Gastroesophageal sphincter (tissue), 4 donors: ENCODE measurements around the gene NANOS3. TPM values are rescaled to one million over a fixed set of nuclear protein-coding genes. Genes with fewer than 3 reads are reported as not detected.

Experiments
- ATAC-seq: fragments of 150-250 bp; one replicate; pipeline ENCODE4 v1.9.1; 2016; ENCODE audit warnings: mild to moderate bottlenecking, moderate library complexity
- H3K27ac ChIP-seq, 4 donors: fragments of 200-600 bp; sonication (generic) in 3 of 4; 1 replicate in 3 of 4; 2 replicates in 1 of 4; pipeline ENCODE4 v1.5.1; 2016 to 2019
- H3K27me3 ChIP-seq: fragments of 200-600 bp; sonication (generic); one replicate; pipeline ENCODE4 v1.5.1; 2019
- H3K36me3 ChIP-seq, 2 donors: fragments of 200-600 bp; sonication (generic); one replicate each; pipeline ENCODE4 v1.5.1; 2019; ENCODE audit warnings: control low read depth in 1 of 2
- H3K4me1 ChIP-seq, 3 donors: fragments of 200-600 bp; sonication (generic); 1 replicate in 2 of 3; 2 replicates in 1 of 3; pipeline ENCODE4 v1.5.1; 2016 to 2019; ENCODE audit warnings: control low read depth in 2 of 3
- H3K4me3 ChIP-seq, 2 donors: fragments of 200-600 bp; sonication (generic); one replicate each; pipeline ENCODE4 v1.5.1; 2019; ENCODE audit warnings: mild to moderate bottlenecking in 1 of 2, moderate library complexity in 1 of 2
- H3K9me3 ChIP-seq, 3 donors: fragments of 200-600 bp; sonication (generic); one replicate each; pipeline ENCODE4 v1.5.1; 2017 to 2019; ENCODE audit warnings: control low read depth in 2 of 3
- EP300 ChIP-seq: sonication (generic); formaldehyde crosslinking; IDR thresholded peaks from one replicate; pipeline ENCODE4 v1.6.1; 2017; ENCODE audit warnings: antibody characterized with exemption, mild to moderate bottlenecking
- POLR2A ChIP-seq, 2 donors: fragments of 450-650 bp; IDR thresholded peaks; one replicate each; pipeline ENCODE4 v1.6.1; 2017; ENCODE audit warnings: antibody characterized with exemption in 2 of 2, mild to moderate bottlenecking in 2 of 2, moderate library complexity in 1 of 2
- POLR2AphosphoS5 ChIP-seq: sonication (generic); formaldehyde crosslinking; IDR thresholded peaks from one replicate; pipeline ENCODE4 v1.6.1; 2017; ENCODE audit warnings: antibody characterized with exemption
- WGBS, 2 donors: methylation state at CpG; one replicate each; pipeline ENCODE4 v1.1.5; 2018; ENCODE audit warnings: low coverage in 1 of 2; 5-methylcytosine and 5-hydroxymethylcytosine counted together
- total RNA-seq, 4 donors: library from RNA; depleted of rRNA; stranded (reverse); fragments of >200 nt; gene quantifications; one replicate each; pipeline ENCODE4 v1.1.0, GENCODE V29; 2016
- TF ChIP-seq, protein P1 (sequence below), 4 experiments: fragments of 200-600 bp in 2 of 4; fragments of 450-650 bp in 2 of 4; sonication (generic) in 1 of 4; IDR thresholded peaks; one replicate each; pipeline ENCODE4 v1.5.1; 2017 to 2019; ENCODE audit warnings: antibody characterized with exemption in 4 of 4, mild to moderate bottlenecking in 2 of 4, moderate library complexity in 2 of 4

NANOS3 gene
- total RNA-seq, 4 donors from 2014 or later = 1.1 to 5.0 TPM; not detected in 2

DNA sequence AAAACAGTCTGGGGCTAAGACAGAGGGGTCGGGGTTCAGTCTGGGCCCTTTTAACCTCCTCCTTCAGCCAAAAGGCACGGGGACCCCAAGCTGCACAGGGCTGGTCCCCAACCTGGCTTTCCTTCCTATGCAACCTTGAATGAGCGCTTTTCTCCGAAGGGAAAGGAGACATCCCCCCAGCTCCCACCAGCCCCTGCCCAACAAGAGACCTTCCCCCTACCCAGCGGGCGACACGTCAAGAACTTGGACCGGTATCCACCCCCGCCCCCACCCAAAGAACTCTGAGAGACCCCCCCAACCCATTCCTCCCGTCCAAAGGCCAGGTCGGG is 35.0 kb upstream of the NANOS3 start:
- peaks cover 0 to 81% (median 41%) of the 10 kb centered on the region in 3 donors for H3K4me1 ChIP-seq
- no peaks in the 10 kb centered on the region for H3K36me3 ChIP-seq
- TF ChIP-seq POLR2A (IDR thresholded peaks at IDR 0.05) (no peak), POLR2AphosphoS5 (no peak), EP300 (no peak)
- TF ChIP-seq, protein P1, sequence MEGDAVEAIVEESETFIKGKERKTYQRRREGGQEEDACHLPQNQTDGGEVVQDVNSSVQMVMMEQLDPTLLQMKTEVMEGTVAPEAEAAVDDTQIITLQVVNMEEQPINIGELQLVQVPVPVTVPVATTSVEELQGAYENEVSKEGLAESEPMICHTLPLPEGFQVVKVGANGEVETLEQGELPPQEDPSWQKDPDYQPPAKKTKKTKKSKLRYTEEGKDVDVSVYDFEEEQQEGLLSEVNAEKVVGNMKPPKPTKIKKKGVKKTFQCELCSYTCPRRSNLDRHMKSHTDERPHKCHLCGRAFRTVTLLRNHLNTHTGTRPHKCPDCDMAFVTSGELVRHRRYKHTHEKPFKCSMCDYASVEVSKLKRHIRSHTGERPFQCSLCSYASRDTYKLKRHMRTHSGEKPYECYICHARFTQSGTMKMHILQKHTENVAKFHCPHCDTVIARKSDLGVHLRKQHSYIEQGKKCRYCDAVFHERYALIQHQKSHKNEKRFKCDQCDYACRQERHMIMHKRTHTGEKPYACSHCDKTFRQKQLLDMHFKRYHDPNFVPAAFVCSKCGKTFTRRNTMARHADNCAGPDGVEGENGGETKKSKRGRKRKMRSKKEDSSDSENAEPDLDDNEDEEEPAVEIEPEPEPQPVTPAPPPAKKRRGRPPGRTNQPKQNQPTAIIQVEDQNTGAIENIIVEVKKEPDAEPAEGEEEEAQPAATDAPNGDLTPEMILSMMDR (IDR thresholded peaks at IDR 0.05) = no peak
- ATAC-seq = no peak
- H3K27me3 ChIP-seq = no peaks in the 10 kb centered on the region
- H3K9me3 ChIP-seq = no peaks in the 10 kb centered on the region
- H3K27ac ChIP-seq = peak overlapping the region; percentile 98 to 100 (median 100)
- H3K4me3 ChIP-seq = peak overlapping the region; percentile 91 to 98
- 0% methylated on average over 1 to 6 of the region's 11 CpGs for WGBS, 2 donors

GRCh38 chr19:13842291-13843103 is 34.4 kb upstream of the NANOS3 start:
- Histone ChIP-seq H3K4me1 (peaks cover 0 to 81% (median 35%) of the 10 kb centered on the region in 3 donors), H3K4me3 (peak overlapping the region; percentile 91 to 98), H3K36me3 (no peaks in the 10 kb centered on the region), H3K27ac (peak overlapping the region; percentile 98 to 100 (median 100)), H3K27me3 (no peaks in the 10 kb centered on the region), H3K9me3 (no peaks in the 10 kb centered on the region)
- ATAC-seq = peak; percentile 46
- TF ChIP-seq, protein P1 (IDR thresholded peaks at IDR 0.05) = peak in 3 of 4 experiments; percentile 18 to 34 (median 21)
- TF ChIP-seq POLR2AphosphoS5 (peak; percentile 92), EP300 (no peak), POLR2A (IDR thresholded peaks at IDR 0.05) (peak; percentile 96 to 98)
- no CpG with 5 or more reads among the region's 95 CpGs for WGBS, 2 donors

- Histone ChIP-seq H3K9me3 (no peaks in the 10 kb centered on the region), H3K4me3 (peak overlapping the region; percentile 39 to 98), H3K4me1 (peaks cover 0 to 81% (median 30%) of the 10 kb centered on the region in 3 donors), H3K27me3 (no peaks in the 10 kb centered on the region), H3K36me3 (no peaks in the 10 kb centered on the region), H3K27ac (peak overlapping the region; percentile 98 to 100 (median 100))
- ATAC-seq = no peak
- TF ChIP-seq POLR2A (IDR thresholded peaks at IDR 0.05) (no peak), POLR2AphosphoS5 (peak; percentile 77)
- TF ChIP-seq, protein P1 (IDR thresholded peaks at IDR 0.05) = no peak
- 17% methylated on average over 1 of the region's 24 CpGs; no CpG with 5 or more reads in 1 of the 2 donors for WGBS, 2 donors
These were observed 33.6 kb upstream of the NANOS3 start for GRCh38 chr19:13843104-13843921.

DNA sequence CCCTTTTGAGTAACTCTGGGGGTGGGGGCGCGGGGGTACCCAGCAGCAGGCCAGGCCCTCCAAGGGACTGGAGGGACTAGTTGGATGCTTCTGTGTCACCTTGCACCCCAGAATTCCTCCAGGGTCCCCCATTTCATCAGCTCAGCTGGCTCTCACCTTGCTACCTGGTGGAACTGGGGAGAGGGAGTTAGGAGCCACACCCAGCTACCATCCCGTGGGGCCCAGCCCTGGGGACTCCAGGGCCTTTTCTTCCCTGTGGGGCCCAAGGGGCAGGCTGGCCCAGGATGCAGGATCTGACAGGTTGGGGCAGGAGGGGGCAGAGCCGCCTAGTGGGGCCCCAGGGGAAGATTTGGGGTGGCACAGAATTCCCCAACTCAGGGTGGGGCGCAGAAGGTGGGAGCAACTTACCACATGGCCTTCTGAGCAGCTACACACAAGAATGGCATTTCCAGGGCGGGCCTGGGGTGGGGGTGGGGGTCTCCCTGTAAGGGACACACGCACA is 32.8 kb upstream of the NANOS3 start:
- peak overlapping the region; percentile 98 to 100 (median 100) for H3K27ac ChIP-seq
- no peaks in the 10 kb centered on the region for H3K36me3 ChIP-seq
- H3K4me1 ChIP-seq = peaks cover 0 to 81% (median 25%) of the 10 kb centered on the region in 3 donors
- 83 to 92% methylated on average over 2 of the region's 7 CpGs for WGBS, 2 donors
- no peak overlapping the region for H3K4me3 ChIP-seq
- H3K27me3 ChIP-seq = no peaks in the 10 kb centered on the region
- no peaks in the 10 kb centered on the region for H3K9me3 ChIP-seq
- ATAC-seq = no peak
- no peak for TF ChIP-seq EP300
- no peak for TF ChIP-seq POLR2A (IDR thresholded peaks at IDR 0.05)
- TF ChIP-seq, protein P1 (IDR thresholded peaks at IDR 0.05) = no peak
- no peak for TF ChIP-seq POLR2AphosphoS5
